ENCODE results near the gene LIN7C.
A peak's percentile ranks its signal among the peaks of the same experiment; 100 is the strongest.

Gene LIN7C

DNA sequence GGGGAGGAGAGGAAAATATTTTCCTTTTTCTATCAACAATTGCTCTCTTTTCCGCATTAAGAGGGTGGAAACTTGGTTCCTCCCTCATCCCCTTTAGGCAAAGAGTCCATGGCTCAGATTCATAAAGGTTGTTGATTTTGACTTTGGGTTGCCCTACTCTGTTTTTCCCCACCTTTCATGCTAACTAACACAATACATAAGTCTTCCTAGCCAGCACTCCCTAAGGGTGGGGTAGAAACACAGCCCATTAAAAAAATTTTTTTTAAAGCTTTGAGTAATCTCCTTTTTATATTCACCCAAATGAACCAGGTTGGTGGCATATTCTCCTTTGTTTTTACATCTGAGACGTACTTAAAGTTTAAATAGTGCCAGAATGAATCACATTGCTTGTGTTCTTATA, 20.0 kb upstream of the LIN7C start:
- no peaks in the 10 kb centered on the region for H3K9me3 ChIP-seq (ENCODE audit: control insufficient read depth, low read length)
- H3K4me2 ChIP-seq (ENCODE audit: low read length, poor library complexity, severe bottlenecking) = no peak overlapping the region
- WGBS = 93% methylated on average over 1 of the region's 2 CpGs
- H3K79me1 ChIP-seq (replicated peaks; ENCODE audit: low read length, poor library complexity, severe bottlenecking) = no peaks in the 10 kb centered on the region
- no peak overlapping the region for H3K27ac ChIP-seq (ENCODE audit: low read length, poor library complexity, severe bottlenecking)
- H2BK120ac ChIP-seq (ENCODE audit: low read depth, low read length) = no peak overlapping the region
- no peak overlapping the region for H2BK12ac ChIP-seq (ENCODE audit: low read length in 2 of 2)
- no peak overlapping the region for H2AFZ ChIP-seq (ENCODE audit: low read depth, low read length)
- H3K18ac ChIP-seq (ENCODE audit: low read depth in 1 of 2, low read length in 2 of 2) = no peak overlapping the region
- no peak overlapping the region for H3K23ac ChIP-seq (ENCODE audit: low read length in 2 of 2)
- H2BK15ac ChIP-seq (ENCODE audit: low read depth, poor library complexity, severe bottlenecking) = no peak overlapping the region
- H2AK5ac ChIP-seq (ENCODE audit: low read length, severe bottlenecking) = no peak overlapping the region
- H3K4me3 ChIP-seq (ENCODE audit: insufficient read depth in 1 of 2, low read depth in 1 of 2, low read length in 2 of 2) = no peak overlapping the region
- no peaks in the 10 kb centered on the region for H3K36me3 ChIP-seq (ENCODE audit: control insufficient read depth in 1 of 2, insufficient read depth in 2 of 2, low read depth in 1 of 2, low read length in 2 of 2)
- no peak overlapping the region for H4K8ac ChIP-seq (ENCODE audit: low read length)
- no peak for DNase-seq
- H4K91ac ChIP-seq (ENCODE audit: low read length) = no peak overlapping the region
- H2BK5ac ChIP-seq (ENCODE audit: low read depth, low read length, poor library complexity, severe bottlenecking) = no peak overlapping the region
- H3K4me1 ChIP-seq (ENCODE audit: control insufficient read depth, insufficient read depth, low read depth, low read length) = no peaks in the 10 kb centered on the region
- no peak overlapping the region for H3K4ac ChIP-seq (ENCODE audit: low read depth in 1 of 2, low read length in 2 of 2)
- no peak overlapping the region for H3K14ac ChIP-seq (ENCODE audit: low read length in 2 of 2)
- no peak overlapping the region for H3K9ac ChIP-seq (ENCODE audit: low read length)
- H3K27me3 ChIP-seq (ENCODE audit: control insufficient read depth in 1 of 2, insufficient read depth in 1 of 2, low read length in 2 of 2) = no peaks in the 10 kb centered on the region

DNA sequence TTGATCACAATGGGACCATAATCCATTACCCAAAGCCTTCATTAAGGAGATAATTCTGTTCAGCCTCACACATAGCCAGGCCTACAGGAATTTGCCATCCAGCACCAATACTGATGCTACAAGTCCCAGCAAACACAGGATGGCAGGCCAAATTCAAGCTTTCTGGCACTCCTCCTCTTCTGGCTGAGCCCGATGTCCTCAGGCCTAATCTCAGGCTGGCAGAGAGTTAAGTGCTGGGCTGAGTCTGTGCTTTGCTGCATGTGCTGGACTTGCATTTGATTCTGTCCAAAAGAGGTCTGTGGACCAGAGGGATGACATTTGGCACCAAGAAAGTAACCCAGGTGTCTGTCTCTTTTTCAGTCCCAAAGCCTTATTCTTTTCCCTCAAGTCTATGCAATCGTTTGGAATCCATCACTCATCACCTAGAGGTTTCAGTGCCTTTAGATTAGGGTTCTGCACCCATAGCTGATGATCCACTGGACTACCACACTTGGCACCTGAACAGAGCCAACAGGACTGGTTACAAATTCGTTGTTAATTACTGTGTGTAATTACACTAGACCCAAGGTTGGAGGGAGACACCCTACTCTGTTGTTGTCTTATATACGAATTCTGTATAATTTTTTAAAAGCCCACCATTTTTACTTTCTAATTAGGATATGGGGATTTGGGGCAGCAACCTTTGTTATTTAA, 19.4 kb upstream of the LIN7C start:
- Histone ChIP-seq H2BK15ac (ENCODE audit: low read depth, poor library complexity, severe bottlenecking) (no peak overlapping the region), H2BK12ac (ENCODE audit: low read length in 2 of 2) (no peak overlapping the region), H3K23ac (ENCODE audit: low read length in 2 of 2) (no peak overlapping the region), H2AFZ (ENCODE audit: low read depth, low read length) (no peak overlapping the region), H2AK5ac (ENCODE audit: low read length, severe bottlenecking) (no peak overlapping the region), H2BK5ac (ENCODE audit: low read depth, low read length, poor library complexity, severe bottlenecking) (no peak overlapping the region), H3K36me3 (ENCODE audit: control insufficient read depth in 1 of 2, insufficient read depth in 2 of 2, low read depth in 1 of 2, low read length in 2 of 2) (no peaks in the 10 kb centered on the region), H3K9ac (ENCODE audit: low read length) (no peak overlapping the region), H3K4me2 (ENCODE audit: low read length, poor library complexity, severe bottlenecking) (no peak overlapping the region), H3K14ac (ENCODE audit: low read length in 2 of 2) (no peak overlapping the region), H3K4me1 (ENCODE audit: control insufficient read depth, insufficient read depth, low read depth, low read length) (no peaks in the 10 kb centered on the region), H2BK120ac (ENCODE audit: low read depth, low read length) (no peak overlapping the region), H3K18ac (ENCODE audit: low read depth in 1 of 2, low read length in 2 of 2) (no peak overlapping the region), H3K4me3 (ENCODE audit: insufficient read depth in 1 of 2, low read depth in 1 of 2, low read length in 2 of 2) (no peak overlapping the region), H4K91ac (ENCODE audit: low read length) (no peak overlapping the region), H3K9me3 (ENCODE audit: control insufficient read depth, low read length) (no peaks in the 10 kb centered on the region), H3K27me3 (ENCODE audit: control insufficient read depth in 1 of 2, insufficient read depth in 1 of 2, low read length in 2 of 2) (no peaks in the 10 kb centered on the region), H4K8ac (ENCODE audit: low read length) (no peak overlapping the region), H3K27ac (ENCODE audit: low read length, poor library complexity, severe bottlenecking) (no peak overlapping the region), H3K79me1 (replicated peaks; ENCODE audit: low read length, poor library complexity, severe bottlenecking) (no peaks in the 10 kb centered on the region), H3K4ac (ENCODE audit: low read depth in 1 of 2, low read length in 2 of 2) (no peak overlapping the region)
- no peak for DNase-seq
- 91% methylated on average over 3 of the region's 4 CpGs for WGBS

DNA sequence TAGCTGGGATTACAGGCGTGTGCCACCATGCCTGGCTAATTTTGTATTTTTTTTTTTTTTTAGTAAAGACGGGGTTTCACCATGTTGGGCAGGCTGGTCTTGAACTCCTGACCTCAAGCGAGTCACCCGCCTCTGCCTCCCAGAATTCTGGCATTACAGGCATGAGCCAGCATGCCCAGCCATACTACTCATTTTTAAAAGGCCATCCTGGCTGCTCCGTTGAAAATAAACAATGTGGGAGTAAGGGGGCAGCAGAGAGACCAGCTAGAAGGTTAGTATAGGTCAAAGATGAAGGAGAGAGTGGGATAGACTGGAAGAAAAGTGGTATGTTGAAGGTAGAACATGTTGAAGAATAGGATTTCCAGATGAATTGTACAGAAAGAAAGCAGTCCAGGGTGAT, 17.6 kb upstream of the LIN7C start:
- no peaks in the 10 kb centered on the region for H3K4me1 ChIP-seq (ENCODE audit: control insufficient read depth, insufficient read depth, low read depth, low read length)
- H3K27ac ChIP-seq (ENCODE audit: low read length, poor library complexity, severe bottlenecking) = no peak overlapping the region
- WGBS = 72% methylated on average over 4 of the region's 5 CpGs

DNA sequence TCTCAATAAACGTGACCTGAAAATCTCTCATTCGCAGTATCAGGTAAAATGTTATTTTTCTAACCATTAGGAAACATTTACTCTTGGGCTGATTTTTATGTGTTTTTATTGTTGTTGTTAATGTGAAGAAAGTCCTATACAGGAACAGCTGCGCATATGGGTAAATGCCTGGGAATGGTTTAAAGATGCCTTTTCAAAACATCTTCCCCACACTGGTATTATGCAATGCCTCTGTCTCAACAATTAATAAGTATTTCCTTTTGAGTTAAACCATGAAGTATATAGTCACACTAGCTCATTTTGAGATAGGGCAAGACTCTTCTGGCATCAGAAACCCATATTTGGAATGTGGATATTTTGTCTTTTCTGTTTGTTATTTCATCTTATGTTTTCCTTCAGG, 13.7 kb upstream of the LIN7C start:
- Histone ChIP-seq H3K27me3 (ENCODE audit: control insufficient read depth in 1 of 2, insufficient read depth in 1 of 2, low read length in 2 of 2) (peaks cover 0 to 4% of the 10 kb centered on the region in 2 experiments), H3K18ac (ENCODE audit: low read depth in 1 of 2, low read length in 2 of 2) (no peak overlapping the region), H2AFZ (ENCODE audit: low read depth, low read length) (no peak overlapping the region), H3K23ac (ENCODE audit: low read length in 2 of 2) (no peak overlapping the region), H4K8ac (ENCODE audit: low read length) (no peak overlapping the region), H2BK5ac (ENCODE audit: low read depth, low read length, poor library complexity, severe bottlenecking) (no peak overlapping the region), H2BK120ac (ENCODE audit: low read depth, low read length) (no peak overlapping the region), H3K36me3 (ENCODE audit: control insufficient read depth in 1 of 2, insufficient read depth in 2 of 2, low read depth in 1 of 2, low read length in 2 of 2) (no peaks in the 10 kb centered on the region), H2BK15ac (ENCODE audit: low read depth, poor library complexity, severe bottlenecking) (no peak overlapping the region), H3K4me3 (ENCODE audit: insufficient read depth in 1 of 2, low read depth in 1 of 2, low read length in 2 of 2) (no peak overlapping the region), H3K4me1 (ENCODE audit: control insufficient read depth, insufficient read depth, low read depth, low read length) (no peaks in the 10 kb centered on the region), H3K9ac (ENCODE audit: low read length) (no peak overlapping the region), H3K9me3 (ENCODE audit: control insufficient read depth, low read length) (peaks cover 6% of the 10 kb centered on the region), H3K14ac (ENCODE audit: low read length in 2 of 2) (no peak overlapping the region), H3K79me1 (replicated peaks; ENCODE audit: low read length, poor library complexity, severe bottlenecking) (no peaks in the 10 kb centered on the region), H4K91ac (ENCODE audit: low read length) (no peak overlapping the region), H3K27ac (ENCODE audit: low read length, poor library complexity, severe bottlenecking) (no peak overlapping the region), H3K4me2 (ENCODE audit: low read length, poor library complexity, severe bottlenecking) (no peak overlapping the region), H3K4ac (ENCODE audit: low read depth in 1 of 2, low read length in 2 of 2) (no peak overlapping the region), H2AK5ac (ENCODE audit: low read length, severe bottlenecking) (no peak overlapping the region), H2BK12ac (ENCODE audit: low read length in 2 of 2) (no peak overlapping the region)
- 100% methylated on average over 1 of the region's 3 CpGs for WGBS
- DNase-seq = no peak

More for the DNA sequence above, 17.6 kb upstream of the LIN7C start:
- Histone ChIP-seq H2BK15ac (ENCODE audit: low read depth, poor library complexity, severe bottlenecking) (no peak overlapping the region), H2BK120ac (ENCODE audit: low read depth, low read length) (no peak overlapping the region), H3K9me3 (ENCODE audit: control insufficient read depth, low read length) (no peaks in the 10 kb centered on the region), H3K4me3 (ENCODE audit: insufficient read depth in 1 of 2, low read depth in 1 of 2, low read length in 2 of 2) (no peak overlapping the region), H4K8ac (ENCODE audit: low read length) (no peak overlapping the region), H3K14ac (ENCODE audit: low read length in 2 of 2) (no peak overlapping the region), H3K27me3 (ENCODE audit: control insufficient read depth in 1 of 2, insufficient read depth in 1 of 2, low read length in 2 of 2) (no peaks in the 10 kb centered on the region), H3K18ac (ENCODE audit: low read depth in 1 of 2, low read length in 2 of 2) (no peak overlapping the region), H3K36me3 (ENCODE audit: control insufficient read depth in 1 of 2, insufficient read depth in 2 of 2, low read depth in 1 of 2, low read length in 2 of 2) (no peaks in the 10 kb centered on the region), H3K23ac (ENCODE audit: low read length in 2 of 2) (no peak overlapping the region), H2AFZ (ENCODE audit: low read depth, low read length) (no peak overlapping the region), H2BK5ac (ENCODE audit: low read depth, low read length, poor library complexity, severe bottlenecking) (no peak overlapping the region), H4K91ac (ENCODE audit: low read length) (no peak overlapping the region), H2BK12ac (ENCODE audit: low read length in 2 of 2) (no peak overlapping the region), H3K79me1 (replicated peaks; ENCODE audit: low read length, poor library complexity, severe bottlenecking) (no peaks in the 10 kb centered on the region), H3K9ac (ENCODE audit: low read length) (no peak overlapping the region), H2AK5ac (ENCODE audit: low read length, severe bottlenecking) (no peak overlapping the region), H3K4me2 (ENCODE audit: low read length, poor library complexity, severe bottlenecking) (no peak overlapping the region), H3K4ac (ENCODE audit: low read depth in 1 of 2, low read length in 2 of 2) (no peak overlapping the region)
- DNase-seq = peak; percentile 30
